Activated T-cell treated with anti-CD3 and anti-CD28 coated beads for 24 hours (primary cell): ENCODE measurements around the gene NEK11.
"Not testable (repeated sequence)": the region's sequence is repeated elsewhere in the genome, so short reads cannot be mapped to it uniquely, and the experiment has no call there.

Experiments used
- DNase-seq: peaks from one replicate; pipeline ENCODE4 v3.0.0-alpha.2; 2020; ENCODE audit warnings: low read depth

NEK11 gene

GRCh38 chr3:131306242-131306641 lies 279.6 kb downstream of the NEK11 start:
- DNase-seq, result no peak

- DNase-seq, result no peak
Observed at GRCh38 chr3:131314318-131314717, 287.6 kb downstream of the NEK11 start.

GRCh38 chr3:131315162-131315561 lies 288.5 kb downstream of the NEK11 start:
- DNase-seq, result no peak

GRCh38 chr3:131317667-131318066 lies 291.0 kb downstream of the NEK11 start:
- DNase-seq, result no peak

- DNase-seq, result no peak
Observed at GRCh38 chr3:131323014-131323413, 296.3 kb downstream of the NEK11 start.

GRCh38 chr3:131323792-131324191 lies 297.1 kb downstream of the NEK11 start:
- no peak for DNase-seq

GRCh38 chr3:131324923-131325322 lies 298.2 kb downstream of the NEK11 start:
- DNase-seq, result no peak

- DNase-seq, result no peak
Observed at GRCh38 chr3:131326307-131326706, 299.6 kb downstream of the NEK11 start.

- no peak for DNase-seq
Observed at GRCh38 chr3:131328721-131329120, 302.0 kb downstream of the NEK11 start.

GRCh38 chr3:131329774-131330173 lies 303.1 kb downstream of the NEK11 start:
- no peak for DNase-seq

GRCh38 chr3:131331456-131332085 lies 304.9 kb downstream of the NEK11 start:
- DNase-seq, result not testable (repeated sequence)

- no peak for DNase-seq
Observed at GRCh38 chr3:131338948-131339640, 312.4 kb downstream of the NEK11 start.

- no peak for DNase-seq
Observed at GRCh38 chr3:131341761-131342160, 315.1 kb downstream of the NEK11 start.

GRCh38 chr3:131348911-131349310 lies 322.2 kb downstream of the NEK11 start:
- DNase-seq, result no peak

- DNase-seq, result no peak
Observed at GRCh38 chr3:131349454-131349853, 322.8 kb downstream of the NEK11 start.

- no peak for DNase-seq
Observed at GRCh38 chr3:131349946-131350347, 323.3 kb downstream of the NEK11 start.

GRCh38 chr3:131350506-131350905 lies 323.8 kb downstream of the NEK11 start:
- no peak for DNase-seq

- DNase-seq, result no peak
Observed at GRCh38 chr3:131353016-131353877, 326.6 kb downstream of the NEK11 start.

GRCh38 chr3:131353986-131354385 lies 327.3 kb downstream of the NEK11 start:
- DNase-seq, result no peak

GRCh38 chr3:131356006-131356595 lies 329.4 kb downstream of the NEK11 start:
- no peak for DNase-seq

- DNase-seq, result no peak
Observed at GRCh38 chr3:131357275-131357674, 330.6 kb downstream of the NEK11 start.

GRCh38 chr3:131360191-131360755 lies 333.6 kb downstream of the NEK11 start:
- no peak for DNase-seq
